ENCODE results near the gene TMEM219. TPM values are rescaled to one million over a fixed set of nuclear protein-coding genes. Genes with fewer than 3 reads are reported as not detected.
"Not testable (repeated sequence)": the region's sequence is repeated elsewhere in the genome, so short reads cannot be mapped to it uniquely, and the experiment has no call there.

Gene TMEM219
- polyA plus RNA-seq, 1 donor = 93.1 TPM

GRCh38 chr16:29943846-29944799 lies 17.8 kb upstream of the TMEM219 start:
- peak; percentile 84 for DNase-seq

- DNase-seq = no peak
Observed at GRCh38 chr16:29947897-29948296, 14.0 kb upstream of the TMEM219 start.

GRCh38 chr16:29950806-29951461 lies 10.9 kb upstream of the TMEM219 start:
- no peak for DNase-seq

GRCh38 chr16:29951625-29952365 lies 10.1 kb upstream of the TMEM219 start:
- no peak for DNase-seq

- DNase-seq = no peak
Observed at GRCh38 chr16:29958756-29959155, 3.1 kb upstream of the TMEM219 start.

- DNase-seq = no peak
Observed at GRCh38 chr16:29959293-29959692, 2.6 kb upstream of the TMEM219 start.

GRCh38 chr16:29959821-29960220 lies 2.1 kb upstream of the TMEM219 start:
- not testable (repeated sequence) for DNase-seq

GRCh38 chr16:29961127-29961478 lies 776 bp upstream of the TMEM219 start:
- DNase-seq = no peak

GRCh38 chr16:29962344-29962994 lies 590 bp downstream of the TMEM219 start:
- DNase-seq = no peak

- no peak for DNase-seq
Observed at GRCh38 chr16:29963021-29963743, 1.3 kb downstream of the TMEM219 start.

- DNase-seq = no peak
Observed at GRCh38 chr16:29968205-29968604, 6.3 kb downstream of the TMEM219 start.

GRCh38 chr16:29971304-29971703 lies 9.4 kb downstream of the TMEM219 start:
- DNase-seq = no peak

GRCh38 chr16:29972500-29972899 lies 10.6 kb downstream of the TMEM219 start:
- DNase-seq = no peak

GRCh38 chr16:29972992-29973383 lies 11.1 kb downstream of the TMEM219 start:
- no peak for DNase-seq

- peak; percentile 99 for DNase-seq
Observed at GRCh38 chr16:29973384-29974246, 11.7 kb downstream of the TMEM219 start, which contains the start of gene TAOK2. TAOK2 (plus strand) TSS chr16:29973868; CDS start chr16:29977773, 3,905 bp downstream.

GRCh38 chr16:29974291-29975133 lies 12.6 kb downstream of the TMEM219 start:
- DNase-seq = no peak

- DNase-seq = no peak
Observed at GRCh38 chr16:29975134-29975538, 13.3 kb downstream of the TMEM219 start.

- DNase-seq = no peak
Observed at GRCh38 chr16:29975811-29976511, 14.1 kb downstream of the TMEM219 start.

All from left kidney (tissue), 2 donors.